NCI-H1105 treated with DMSO at 0.1 percent for 48 hours (cell line): ENCODE data around the gene ANK3.
"Not testable (repeated sequence)": the region's sequence is repeated elsewhere in the genome, so short reads cannot be mapped to it uniquely, and the experiment has no call there.

Source experiments
- DNase-seq: peaks from one replicate; lab custom pipeline; 2025; lab: John Stamatoyannopoulos, UW

The ANK3 gene

GRCh38 chr10:60304829-60305379 lies 84.8 kb downstream of the ANK3 start:
- no peak for DNase-seq

DNA sequence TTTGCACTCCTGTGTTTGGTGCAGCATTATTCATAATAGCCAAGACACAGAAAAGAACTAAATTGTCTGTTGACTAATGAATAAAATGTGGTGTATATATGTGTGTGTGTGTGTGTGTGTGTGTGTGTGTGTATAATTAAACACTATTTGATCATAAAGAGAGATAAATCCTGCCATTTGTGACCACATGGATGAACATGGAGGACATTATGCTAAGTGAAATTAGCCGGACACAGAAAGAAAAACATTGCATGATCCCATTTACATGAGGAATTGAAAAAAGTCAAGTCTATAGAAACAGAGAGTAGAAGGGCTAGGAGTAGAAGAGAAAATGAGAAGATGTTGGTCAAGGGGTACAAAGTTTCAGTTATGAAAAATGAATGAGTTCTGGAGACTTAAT lies 85.9 kb downstream of the ANK3 start:
- DNase-seq, result no peak

- no peak for DNase-seq
Observed at GRCh38 chr10:60299961-60300883, 89.5 kb downstream of the ANK3 start.

GRCh38 chr10:60299390-60299778 lies 90.3 kb downstream of the ANK3 start:
- DNase-seq, result no peak

- DNase-seq, result no peak
Observed at GRCh38 chr10:60298408-60299389, 91.0 kb downstream of the ANK3 start.

- DNase-seq, result no peak
Observed at GRCh38 chr10:60296073-60296472, 93.6 kb downstream of the ANK3 start.

DNA sequence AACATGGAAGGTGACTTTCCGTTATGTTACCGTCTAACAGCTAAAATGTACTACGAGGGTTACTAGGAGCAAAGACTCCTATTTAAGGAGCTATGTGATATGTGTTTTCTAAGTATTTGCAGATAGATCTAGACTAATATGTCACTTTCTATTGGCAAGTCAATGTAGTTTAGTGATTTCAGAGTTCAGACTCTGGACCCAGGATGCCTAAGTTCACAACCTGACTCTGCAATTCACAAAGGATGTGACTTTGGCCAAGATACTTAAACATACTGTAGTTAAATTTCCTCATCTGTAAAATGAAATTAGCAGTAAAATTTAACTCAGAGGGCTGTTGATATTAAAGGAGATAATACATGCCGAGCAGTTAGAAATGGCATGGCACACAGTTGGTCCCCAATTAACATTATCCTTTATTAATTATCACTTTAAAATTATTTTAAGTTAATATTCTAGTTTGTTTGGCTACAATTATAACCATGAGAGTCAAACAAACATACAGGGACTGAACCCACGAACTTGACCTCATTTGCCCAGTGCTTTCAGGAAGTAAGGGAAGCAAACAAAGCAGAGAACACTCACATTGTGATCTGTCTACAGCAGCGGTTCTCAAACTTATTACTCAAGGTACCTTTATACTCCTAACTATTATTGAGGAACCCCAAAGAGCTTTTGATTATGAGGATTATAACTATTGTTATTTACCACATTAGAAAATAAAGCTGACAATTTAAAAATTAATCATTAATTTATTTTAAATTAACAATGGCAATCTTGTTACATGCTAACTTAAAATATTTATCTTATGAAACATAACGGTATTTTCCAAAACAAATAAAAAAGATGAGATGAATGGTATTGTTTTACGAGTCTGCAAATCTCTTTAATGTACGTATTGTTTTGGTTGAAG lies 94.4 kb downstream of the ANK3 start:
- no peak for DNase-seq

- DNase-seq, result no peak
Observed at GRCh38 chr10:60293581-60294175, 96.0 kb downstream of the ANK3 start.

- no peak for DNase-seq
Observed at GRCh38 chr10:60292998-60293397, 96.7 kb downstream of the ANK3 start.

DNA sequence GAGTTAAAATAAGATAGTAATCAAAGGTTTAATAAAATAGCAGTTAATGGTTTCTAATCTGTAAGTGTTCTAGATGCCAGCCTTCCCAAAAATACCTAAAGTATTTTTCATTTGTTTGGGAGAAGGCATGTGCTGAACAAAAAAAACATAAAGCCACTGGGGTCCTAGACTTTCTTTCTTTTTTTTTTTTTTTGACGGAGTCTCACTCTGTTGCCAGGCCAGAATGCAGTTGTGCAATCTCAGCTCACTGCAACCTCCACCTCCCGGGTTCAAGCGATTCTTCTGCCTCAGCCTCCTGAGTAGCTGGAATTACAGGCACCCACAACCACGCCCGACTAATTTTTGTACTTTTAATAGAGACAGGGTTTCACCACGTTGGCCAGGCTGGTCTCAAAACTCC lies 97.1 kb downstream of the ANK3 start:
- DNase-seq, result not testable (repeated sequence)

GRCh38 chr10:60291344-60291930 lies 98.2 kb downstream of the ANK3 start:
- DNase-seq, result no peak

DNA sequence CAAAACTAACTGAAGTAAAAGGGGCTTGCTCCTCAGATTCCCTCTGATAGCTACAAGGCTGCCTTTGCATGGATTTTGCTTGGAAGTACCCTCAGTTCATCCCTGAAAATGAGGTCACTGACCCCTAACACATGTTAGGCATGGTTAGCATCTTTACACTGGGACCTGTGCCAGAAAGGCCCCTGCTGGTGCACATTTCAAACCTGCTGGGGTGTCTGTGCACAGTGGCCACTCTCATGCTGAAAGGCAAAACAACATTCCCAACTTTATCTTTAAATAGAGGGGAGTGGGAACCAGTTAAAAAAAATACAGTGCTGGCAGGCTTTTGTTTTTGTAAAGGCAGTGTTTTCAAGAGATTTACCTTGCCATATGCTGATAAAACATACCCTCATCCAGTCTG lies 99.1 kb downstream of the ANK3 start:
- no peak for DNase-seq

DNA sequence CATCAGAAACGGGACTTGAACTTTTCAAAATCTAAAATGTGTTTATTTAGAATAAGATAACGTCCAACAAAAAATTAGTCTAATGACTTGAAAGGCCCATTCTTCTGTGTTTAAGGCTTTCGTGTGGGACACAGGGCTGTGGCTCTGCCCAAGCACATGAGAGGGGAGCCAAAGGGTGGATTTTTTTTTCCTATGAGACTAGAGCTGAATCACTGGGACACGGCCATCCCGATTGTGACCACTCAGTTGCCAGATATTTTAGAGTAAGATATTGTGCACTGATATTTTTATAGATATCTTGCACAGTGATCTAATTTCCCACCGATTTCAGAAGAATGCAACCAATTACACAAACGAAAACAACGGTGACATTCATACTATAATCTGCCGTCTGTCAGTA lies 99.9 kb downstream of the ANK3 start:
- no peak for DNase-seq

DNA sequence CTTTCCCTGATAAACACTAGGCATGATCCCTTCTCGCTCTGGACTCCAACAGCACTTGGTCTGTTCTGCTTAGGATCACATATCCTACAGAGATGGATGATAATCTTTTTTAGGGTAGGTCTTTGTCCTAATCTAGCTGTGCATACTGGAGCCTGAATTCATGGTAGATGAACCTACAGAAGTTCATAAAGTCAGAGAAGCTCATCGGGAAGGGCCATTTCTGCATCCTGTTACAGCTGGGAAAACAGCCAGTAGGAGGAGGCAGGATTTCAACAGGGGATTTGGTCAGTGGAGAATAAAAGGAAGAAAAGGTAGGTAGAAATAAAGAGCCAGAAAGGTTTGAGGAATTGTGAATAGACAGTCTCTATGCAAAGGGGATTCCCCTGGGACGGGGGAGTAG lies 101.4 kb downstream of the ANK3 start:
- DNase-seq, result no peak

- no peak for DNase-seq
Observed at GRCh38 chr10:60286559-60286958, 103.1 kb downstream of the ANK3 start.

DNA sequence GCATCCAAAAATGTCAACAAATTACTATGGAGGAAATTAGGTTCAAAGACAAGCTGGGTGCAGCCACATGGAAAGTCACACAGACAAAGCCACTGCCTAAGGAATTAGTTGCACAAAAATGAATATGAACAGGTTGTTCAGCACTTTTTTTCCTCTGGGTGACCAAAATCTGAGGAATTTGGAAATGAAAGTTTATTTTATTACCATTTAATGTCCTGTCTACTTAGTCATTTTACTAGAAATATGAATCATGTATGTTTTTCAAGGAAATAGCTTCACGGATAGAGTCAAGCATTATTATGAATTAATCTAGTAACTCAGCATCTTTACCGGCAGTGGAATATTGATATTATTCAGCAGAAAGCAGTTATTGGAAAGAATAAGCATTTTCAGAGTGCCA lies 106.3 kb downstream of the ANK3 start:
- DNase-seq, result no peak

DNA sequence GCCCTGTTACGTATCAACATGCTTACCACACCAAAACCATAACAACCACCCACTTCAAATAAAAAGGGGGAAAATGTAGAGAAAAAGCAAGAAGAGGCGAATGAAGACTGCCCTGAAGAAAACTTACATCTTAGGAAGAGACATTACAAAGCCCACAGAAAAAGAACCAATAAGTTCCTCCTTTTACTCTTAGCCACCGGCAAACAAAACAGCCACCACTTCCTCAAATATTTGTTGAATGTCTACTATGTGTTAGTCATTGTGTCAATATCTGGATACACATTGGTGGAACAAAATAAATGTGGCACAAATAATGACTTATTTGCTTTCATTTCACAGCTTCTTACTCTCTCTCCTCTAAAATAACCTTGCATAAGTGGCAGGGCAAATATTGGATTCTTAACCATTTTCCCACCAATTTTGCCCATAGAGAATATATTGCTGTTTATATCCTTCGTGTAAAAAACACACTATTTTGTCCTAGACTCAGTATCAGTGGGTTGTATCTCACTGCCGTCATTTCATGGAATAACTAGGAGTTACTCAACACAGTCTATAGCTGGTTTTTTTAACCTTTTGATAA lies 106.8 kb downstream of the ANK3 start:
- DNase-seq, result no peak

- DNase-seq, result no peak
Observed at GRCh38 chr10:60281792-60282353, 107.8 kb downstream of the ANK3 start.

GRCh38 chr10:60281331-60281730 lies 108.3 kb downstream of the ANK3 start:
- DNase-seq, result no peak

- no peak for DNase-seq
Observed at GRCh38 chr10:60280475-60280874, 109.2 kb downstream of the ANK3 start.
